Measurements from ENCODE around the gene ROR2.

DNA sequence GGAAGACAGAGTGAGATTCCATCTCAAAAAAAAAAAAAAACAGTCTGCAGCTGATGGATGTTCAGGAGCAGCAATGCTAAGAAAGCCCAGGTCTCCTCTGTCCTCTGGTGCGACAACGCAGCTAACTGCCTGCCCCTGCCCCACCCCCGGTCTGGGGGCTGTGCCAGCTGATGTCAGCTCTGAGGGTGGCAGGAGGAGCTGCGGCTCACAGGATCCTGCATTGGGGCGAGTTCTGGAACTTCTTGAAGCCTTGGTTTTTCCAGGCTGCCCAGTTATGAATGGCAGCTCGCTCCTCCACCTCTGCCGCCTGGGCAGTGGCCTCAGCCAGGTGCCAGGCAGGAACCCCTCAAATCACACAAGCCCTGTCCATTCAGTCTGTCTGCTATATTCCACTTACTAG is 113.5 kb downstream of the ROR2 start:
- TF ChIP-seq, protein P1, sequence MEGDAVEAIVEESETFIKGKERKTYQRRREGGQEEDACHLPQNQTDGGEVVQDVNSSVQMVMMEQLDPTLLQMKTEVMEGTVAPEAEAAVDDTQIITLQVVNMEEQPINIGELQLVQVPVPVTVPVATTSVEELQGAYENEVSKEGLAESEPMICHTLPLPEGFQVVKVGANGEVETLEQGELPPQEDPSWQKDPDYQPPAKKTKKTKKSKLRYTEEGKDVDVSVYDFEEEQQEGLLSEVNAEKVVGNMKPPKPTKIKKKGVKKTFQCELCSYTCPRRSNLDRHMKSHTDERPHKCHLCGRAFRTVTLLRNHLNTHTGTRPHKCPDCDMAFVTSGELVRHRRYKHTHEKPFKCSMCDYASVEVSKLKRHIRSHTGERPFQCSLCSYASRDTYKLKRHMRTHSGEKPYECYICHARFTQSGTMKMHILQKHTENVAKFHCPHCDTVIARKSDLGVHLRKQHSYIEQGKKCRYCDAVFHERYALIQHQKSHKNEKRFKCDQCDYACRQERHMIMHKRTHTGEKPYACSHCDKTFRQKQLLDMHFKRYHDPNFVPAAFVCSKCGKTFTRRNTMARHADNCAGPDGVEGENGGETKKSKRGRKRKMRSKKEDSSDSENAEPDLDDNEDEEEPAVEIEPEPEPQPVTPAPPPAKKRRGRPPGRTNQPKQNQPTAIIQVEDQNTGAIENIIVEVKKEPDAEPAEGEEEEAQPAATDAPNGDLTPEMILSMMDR (conservative IDR thresholded peaks at IDR 0.05 in 1 of 2, IDR thresholded peaks at IDR 0.05 in 1 of 2; ENCODE audit: extremely low read depth in 1 of 2, insufficient read depth in 1 of 2, low read depth in 1 of 2, low read length in 2 of 2), result no peak
- TF ChIP-seq EZH2 (IDR thresholded peaks at IDR 0.05; ENCODE audit: borderline replicate concordance, low read length), result no peak

Data from mammary epithelial cell (primary cell).